Measurements from ENCODE around the gene SLC25A45.

DNA sequence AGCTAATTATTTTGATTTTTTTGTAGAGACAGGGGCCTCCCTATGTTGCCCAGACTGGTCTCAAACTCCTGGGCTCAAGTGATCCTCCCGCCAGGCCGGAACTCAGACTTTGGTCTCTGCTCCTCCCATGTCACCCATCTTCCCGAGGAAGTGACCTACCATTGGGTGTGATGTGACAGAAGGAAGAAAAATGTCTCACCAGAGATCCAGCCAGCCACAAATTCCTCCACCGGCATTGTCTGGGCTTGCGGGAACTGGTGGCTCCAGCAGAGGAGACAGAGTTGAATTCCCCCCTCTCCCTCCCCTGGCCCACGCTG is 772 bp downstream of the SLC25A45 start:
- TF ChIP-seq, protein P1, sequence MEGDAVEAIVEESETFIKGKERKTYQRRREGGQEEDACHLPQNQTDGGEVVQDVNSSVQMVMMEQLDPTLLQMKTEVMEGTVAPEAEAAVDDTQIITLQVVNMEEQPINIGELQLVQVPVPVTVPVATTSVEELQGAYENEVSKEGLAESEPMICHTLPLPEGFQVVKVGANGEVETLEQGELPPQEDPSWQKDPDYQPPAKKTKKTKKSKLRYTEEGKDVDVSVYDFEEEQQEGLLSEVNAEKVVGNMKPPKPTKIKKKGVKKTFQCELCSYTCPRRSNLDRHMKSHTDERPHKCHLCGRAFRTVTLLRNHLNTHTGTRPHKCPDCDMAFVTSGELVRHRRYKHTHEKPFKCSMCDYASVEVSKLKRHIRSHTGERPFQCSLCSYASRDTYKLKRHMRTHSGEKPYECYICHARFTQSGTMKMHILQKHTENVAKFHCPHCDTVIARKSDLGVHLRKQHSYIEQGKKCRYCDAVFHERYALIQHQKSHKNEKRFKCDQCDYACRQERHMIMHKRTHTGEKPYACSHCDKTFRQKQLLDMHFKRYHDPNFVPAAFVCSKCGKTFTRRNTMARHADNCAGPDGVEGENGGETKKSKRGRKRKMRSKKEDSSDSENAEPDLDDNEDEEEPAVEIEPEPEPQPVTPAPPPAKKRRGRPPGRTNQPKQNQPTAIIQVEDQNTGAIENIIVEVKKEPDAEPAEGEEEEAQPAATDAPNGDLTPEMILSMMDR (IDR thresholded peaks at IDR 0.05), result no peak
- TF ChIP-seq POLR2A (IDR thresholded peaks at IDR 0.05) (peak; percentile 29), POLR2AphosphoS5 (IDR thresholded peaks at IDR 0.05) (no peak)
